Stimulated activated CD4-positive, alpha-beta T cell treated with anti-CD3 and anti-CD28 coated beads, Interleukin-12 subunit alpha, Interleukin-12 subunit beta, amount 100 ng/mL, for 24 hours (primary cell): ENCODE results near the gene INPP5E.
"Not testable (repeated sequence)": the region's sequence is repeated elsewhere in the genome, so short reads cannot be mapped to it uniquely, and the experiment has no call there.

Experiments
- DNase-seq, 2 experiments: peaks; one replicate each; pipeline ENCODE4 v3.0.0-alpha.2; 2020; ENCODE audit warnings: low read depth in 2 of 2

INPP5E gene

DNA sequence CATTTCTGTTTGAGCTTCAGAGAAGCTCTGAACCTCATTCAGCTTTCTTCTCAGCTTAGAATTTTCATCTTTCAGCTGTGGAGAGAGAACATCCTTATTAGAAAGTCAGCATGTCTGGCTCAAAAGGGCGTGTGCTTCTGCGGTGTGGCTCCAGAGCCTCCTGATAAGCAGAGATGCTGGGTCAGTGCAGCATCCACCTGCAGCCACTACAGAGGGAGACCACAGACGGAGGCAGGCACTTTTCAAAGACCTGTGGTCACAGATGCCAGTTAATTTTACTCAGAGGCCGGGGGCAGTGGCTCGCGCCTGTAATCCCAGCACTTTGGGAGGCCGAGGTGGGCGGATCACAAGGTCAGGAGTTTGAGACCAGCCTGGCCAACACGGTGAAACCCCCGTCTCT lies 33.7 kb downstream of the INPP5E start:
- not testable (repeated sequence) for DNase-seq

DNA sequence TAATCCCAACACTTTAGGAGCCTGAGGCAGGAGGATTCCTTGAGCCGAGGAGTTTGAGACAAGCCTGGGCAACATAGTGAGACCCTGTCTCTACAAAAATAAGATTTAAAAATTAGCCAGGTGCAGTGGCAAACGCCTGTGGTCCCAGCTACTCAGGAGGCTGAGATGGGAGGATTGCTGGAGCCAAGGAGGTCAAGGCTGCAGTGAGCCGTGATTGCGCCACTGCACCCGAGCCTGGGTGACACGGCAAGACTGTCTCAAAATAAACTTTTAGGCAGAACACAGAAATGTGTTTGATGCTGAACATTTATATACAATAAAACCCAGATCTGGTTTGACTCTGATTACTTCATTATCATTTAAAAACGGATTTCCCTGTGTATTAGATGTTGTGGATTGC lies 34.2 kb downstream of the INPP5E start:
- no peak for DNase-seq

DNA sequence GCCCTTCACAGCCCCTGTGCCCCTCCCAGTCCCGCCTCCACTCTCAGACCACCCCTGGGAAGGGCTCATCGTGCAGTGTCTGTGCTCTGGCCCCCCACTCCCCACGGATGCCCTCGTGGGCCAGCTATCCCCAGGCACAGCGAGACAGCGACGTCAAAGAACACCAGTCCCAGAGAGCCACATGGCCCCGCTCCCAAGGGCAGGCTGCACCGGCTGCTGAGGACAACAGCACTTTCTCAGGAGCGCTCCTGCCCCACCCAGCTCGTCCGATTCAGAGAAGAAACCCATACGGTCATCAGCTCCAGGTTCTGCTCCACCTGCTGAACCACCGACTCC lies 34.9 kb downstream of the INPP5E start:
- DNase-seq = no peak

DNA sequence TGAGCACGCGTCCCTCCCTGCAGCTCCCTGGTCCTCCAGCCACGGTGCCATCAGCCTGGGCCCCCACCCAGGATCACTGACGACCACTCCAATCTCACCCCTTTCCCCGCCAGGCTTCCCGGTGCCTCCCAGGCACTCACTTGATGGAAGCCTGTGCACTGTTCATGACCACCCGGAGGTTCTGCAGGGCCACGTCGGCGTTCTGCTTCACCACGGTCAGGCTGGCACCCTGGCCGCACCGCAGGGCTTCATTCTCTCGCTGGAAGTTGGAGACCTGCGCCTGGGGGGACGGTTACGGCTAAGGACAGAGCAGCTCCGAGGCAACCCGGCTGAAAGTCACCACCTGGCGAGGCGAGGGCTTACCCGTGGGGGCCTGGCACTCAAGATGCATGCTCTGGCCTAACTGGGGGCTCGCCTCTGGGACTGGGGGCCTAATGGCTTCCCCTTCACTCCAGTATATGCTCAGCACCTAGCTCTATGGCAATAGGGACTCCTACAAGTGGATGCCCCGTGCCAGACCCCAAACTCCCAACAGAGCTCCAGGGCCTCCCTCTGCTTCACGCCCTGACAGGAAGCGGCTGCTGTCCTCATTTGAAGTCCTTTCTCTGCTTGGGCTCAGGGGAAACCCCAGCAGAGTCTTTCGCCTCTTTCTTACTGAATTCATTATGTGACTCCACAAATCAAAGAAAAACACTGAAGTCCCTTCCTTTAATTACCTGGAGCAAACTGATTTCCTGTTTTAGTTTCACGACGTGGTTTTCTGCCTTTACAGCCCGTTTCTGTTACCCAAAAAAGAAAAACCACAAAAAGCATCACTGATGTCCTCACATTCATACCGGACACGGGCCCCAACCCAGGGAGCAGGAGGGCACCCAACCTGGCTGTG lies 35.5 kb downstream of the INPP5E start:
- DNase-seq = peak; percentile 18 to 33

- DNase-seq = peak; percentile 53 to 69
Observed at GRCh38 chr9:136403538-136403914, 36.1 kb downstream of the INPP5E start.

DNA sequence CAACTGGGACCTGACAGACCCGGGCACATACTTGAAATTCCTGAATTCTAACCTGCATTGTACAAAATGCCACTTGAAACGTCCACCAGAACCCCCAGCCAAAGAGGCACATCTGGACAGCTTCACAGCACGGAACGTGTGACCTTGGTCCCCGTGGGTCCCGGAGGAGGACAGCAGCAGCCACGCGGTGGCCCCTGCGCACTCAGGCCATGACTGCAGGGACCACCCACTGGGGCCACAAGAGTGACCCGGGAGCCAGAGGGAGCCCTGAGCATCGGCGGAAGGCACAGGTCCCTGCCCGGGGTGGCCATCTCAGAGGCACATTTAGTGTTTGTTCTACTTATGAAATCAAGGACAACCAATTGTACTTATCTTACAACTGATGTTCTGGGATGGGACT lies 37.6 kb downstream of the INPP5E start:
- no peak for DNase-seq

DNA sequence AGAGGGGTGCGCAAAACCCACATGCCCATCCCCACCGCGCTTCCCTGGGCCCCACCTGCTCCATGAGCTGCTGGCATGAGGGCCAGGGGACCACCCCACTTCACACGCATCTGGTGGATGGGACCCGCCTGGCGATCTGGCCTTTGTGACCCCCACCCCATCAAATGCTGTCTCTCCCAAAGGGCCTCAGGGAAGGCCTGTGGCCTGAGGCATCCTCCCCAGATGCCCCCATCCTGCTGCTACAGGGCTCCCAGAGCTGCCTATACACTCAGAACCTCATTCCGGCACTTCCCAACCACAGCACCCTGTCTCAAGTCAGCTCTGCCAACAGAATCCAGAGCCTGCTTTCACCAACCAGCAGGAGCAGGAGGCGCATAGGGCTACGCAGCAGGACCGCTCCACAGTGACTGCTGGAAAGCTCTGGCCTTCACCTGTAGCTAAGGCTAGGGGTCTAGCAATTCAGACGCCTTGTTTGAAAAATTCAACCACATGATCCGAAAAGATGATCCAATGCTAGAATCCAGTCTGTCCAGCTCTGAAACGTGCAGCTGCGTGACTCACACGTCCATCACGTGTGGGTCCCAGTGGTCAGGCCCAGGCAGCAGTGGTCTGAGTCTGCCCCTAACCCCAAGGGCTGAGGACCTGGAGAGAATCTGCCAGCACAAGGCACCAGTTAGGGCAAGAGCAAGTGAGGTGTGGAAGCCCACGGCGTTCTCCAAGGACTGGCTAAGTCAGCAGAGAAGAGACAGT lies 38.3 kb downstream of the INPP5E start:
- no peak for DNase-seq

DNA sequence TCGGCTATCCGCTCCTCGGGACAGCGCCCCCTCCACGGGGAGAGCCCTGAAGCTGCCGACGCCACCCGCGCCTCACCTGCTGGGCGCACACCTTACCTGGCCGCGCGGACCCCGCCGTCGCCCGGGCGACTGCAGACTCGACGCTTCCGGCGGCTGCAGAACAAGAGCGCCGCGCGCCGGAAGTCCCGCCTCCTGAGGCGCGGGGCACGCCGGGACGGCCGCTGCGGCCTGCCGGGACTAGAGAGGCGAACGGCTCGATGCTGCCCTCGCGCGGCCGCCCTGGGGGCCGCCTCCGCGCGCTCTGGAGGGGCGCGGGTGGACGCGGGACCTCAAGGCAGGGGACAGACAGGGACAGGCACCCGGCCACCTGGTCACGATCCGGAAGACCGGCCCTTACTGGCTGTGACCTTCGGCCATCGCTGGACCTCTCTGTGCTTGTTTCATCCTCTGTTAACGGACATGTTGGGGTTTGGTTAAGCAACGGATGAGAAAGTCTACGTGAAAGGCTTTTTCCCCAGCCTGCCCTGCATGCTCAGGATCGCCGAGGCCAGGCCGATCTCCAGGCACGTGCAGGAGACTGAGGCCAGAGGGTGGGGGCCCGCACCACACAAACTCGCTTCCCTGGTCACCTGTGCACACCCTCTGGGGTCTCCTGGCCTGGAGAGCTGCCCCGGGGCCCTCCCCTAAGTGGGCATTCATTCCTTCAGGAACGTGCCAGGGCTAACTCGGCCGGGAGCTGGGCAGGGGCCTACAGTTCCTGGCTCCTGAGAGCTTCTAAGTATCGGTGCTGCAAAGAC lies 39.4 kb downstream of the INPP5E start, which contains the start of gene SNAPC4:
Gene SNAPC4 (minus strand): TSS at position 133 of the 797 bp plus-strand sequence. CDS start 1,742 bp downstream, outside the sequence.
- DNase-seq = peak; percentile 70 to 81

- DNase-seq = peak in 1 of 2 experiments; percentile 46
Observed at GRCh38 chr9:136399176-136400037, 40.2 kb downstream of the INPP5E start.

GRCh38 chr9:136398286-136398685 lies 41.4 kb downstream of the INPP5E start:
- DNase-seq = no peak

DNA sequence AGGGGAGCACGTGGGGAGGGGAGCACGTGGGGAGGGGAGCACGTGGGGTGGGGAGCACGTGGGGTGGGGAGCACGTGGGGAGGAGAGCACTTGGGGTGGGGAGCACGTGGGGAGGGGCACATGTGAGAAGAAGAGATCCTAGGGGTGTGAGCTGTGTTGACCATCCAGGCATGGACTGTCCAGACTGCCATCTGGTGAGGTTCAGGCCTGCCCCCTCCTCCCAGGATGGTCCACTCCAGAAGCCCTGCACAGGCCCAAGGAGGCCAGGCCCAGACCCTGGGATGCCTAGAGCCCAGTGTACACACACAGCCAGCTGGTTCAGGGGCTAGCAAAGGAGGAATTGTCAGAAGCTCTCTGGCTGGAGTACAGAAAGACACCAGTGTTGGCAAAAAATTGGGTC lies 42.0 kb downstream of the INPP5E start:
- no peak for DNase-seq

- DNase-seq = no peak
Observed at GRCh38 chr9:136396219-136396515, 43.5 kb downstream of the INPP5E start.

- no peak for DNase-seq
Observed at GRCh38 chr9:136395345-136396218, 44.1 kb downstream of the INPP5E start.

DNA sequence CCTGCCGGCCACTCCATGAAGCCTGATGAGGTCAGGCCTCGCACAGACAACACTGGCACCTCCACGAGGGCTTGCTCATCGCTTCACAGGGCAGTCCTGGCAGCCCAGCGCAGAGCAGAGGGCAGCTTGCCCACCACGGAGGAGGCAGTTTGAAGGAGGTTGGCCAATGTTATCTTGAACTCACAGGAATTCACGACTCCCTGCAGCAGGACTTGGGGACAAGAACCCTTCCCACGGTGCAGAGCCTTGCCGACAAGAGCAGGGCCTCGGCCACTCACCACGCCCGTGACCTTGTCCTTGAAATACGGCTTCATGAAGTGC lies 44.7 kb downstream of the INPP5E start:
- DNase-seq = no peak

- DNase-seq = no peak
Observed at GRCh38 chr9:136394312-136395019, 45.2 kb downstream of the INPP5E start.

DNA sequence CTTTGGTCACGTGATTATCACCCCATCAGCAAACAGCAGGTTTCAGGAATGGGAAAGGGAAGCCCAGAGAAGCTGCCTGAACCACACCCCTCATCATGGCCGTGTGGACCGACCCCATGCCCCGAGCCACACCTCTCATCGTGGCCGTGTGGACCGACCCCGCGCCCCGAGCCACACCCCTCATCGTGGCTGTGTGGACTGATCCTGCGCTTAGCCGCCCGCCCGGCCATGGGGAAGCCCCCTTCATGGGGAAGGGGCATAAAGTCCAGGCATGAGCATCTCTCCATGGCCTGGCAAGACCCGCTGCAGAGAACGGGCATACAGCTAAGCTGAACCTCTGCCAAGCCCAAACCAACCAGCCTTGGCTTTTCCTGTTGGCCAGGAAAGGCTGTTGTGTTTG lies 46.1 kb downstream of the INPP5E start:
- no peak for DNase-seq

- no peak for DNase-seq
Observed at GRCh38 chr9:136392538-136393449, 46.9 kb downstream of the INPP5E start.

DNA sequence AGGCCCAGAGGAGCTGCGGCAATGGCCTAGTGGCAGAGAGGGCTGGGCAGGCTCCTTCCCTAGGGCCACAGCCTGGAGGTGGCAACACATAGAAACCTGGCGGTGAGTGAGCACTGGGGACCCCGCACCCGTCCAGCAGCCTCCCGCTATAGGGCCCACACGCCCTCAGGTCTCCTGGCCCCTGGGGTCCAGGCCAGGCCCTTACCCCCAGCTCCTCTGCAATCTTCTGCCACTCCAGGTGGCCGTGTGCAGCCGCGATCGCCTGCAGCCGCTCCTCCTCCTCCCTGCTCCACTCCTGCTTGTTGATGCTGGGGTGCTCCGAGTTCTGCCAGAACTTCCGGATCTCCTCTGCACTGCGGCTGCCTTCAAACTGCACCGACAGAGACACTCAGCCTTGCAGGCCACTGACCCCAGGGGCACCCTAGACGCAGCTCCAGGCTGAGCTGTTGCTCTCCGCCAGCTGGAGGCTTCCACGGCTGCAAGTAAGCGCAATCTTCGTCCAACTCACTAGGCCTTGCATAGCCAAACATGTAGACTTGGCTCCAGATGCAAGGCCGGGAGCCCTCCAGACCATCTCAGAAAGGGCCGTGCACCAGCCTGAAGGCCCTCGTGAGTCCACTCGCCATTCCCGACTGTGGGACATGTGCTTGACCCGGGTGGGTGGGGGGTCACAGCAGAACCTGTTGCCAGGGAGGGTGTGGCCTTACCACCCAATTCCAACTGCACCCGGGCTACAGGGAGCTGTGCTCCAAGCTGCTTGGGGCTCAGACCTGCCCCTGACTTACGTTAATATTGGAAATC lies 47.7 kb downstream of the INPP5E start:
- no peak for DNase-seq
